ENCODE measurements around the gene ERG.

The ERG gene

GRCh38 chr21:38358666-38359065, 139.6 kb downstream of the ERG start:
- no peak for DNase-seq (ENCODE audit: low read depth in 2 of 2)

- no peak for DNase-seq (ENCODE audit: low read depth in 2 of 2)
Measured at GRCh38 chr21:38358098-38358497, 140.2 kb downstream of the ERG start.

GRCh38 chr21:38356883-38357625, 141.2 kb downstream of the ERG start:
- DNase-seq (ENCODE audit: low read depth in 2 of 2), result no peak

- peak; percentile 31 to 33 for DNase-seq (ENCODE audit: low read depth in 2 of 2)
Measured at GRCh38 chr21:38355992-38356781, 142.1 kb downstream of the ERG start.

GRCh38 chr21:38355353-38355752, 142.9 kb downstream of the ERG start:
- DNase-seq (ENCODE audit: low read depth in 2 of 2), result no peak

GRCh38 chr21:38354746-38355145, 143.5 kb downstream of the ERG start:
- no peak for DNase-seq (ENCODE audit: low read depth in 2 of 2)

GRCh38 chr21:38354231-38354630, 144.0 kb downstream of the ERG start:
- DNase-seq (ENCODE audit: low read depth in 2 of 2), result no peak

GRCh38 chr21:38352536-38353219, 145.6 kb downstream of the ERG start:
- DNase-seq (ENCODE audit: low read depth in 2 of 2), result no peak

- DNase-seq (ENCODE audit: low read depth in 2 of 2), result no peak
Measured at GRCh38 chr21:38351961-38352521, 146.2 kb downstream of the ERG start.

GRCh38 chr21:38351176-38351959, 146.9 kb downstream of the ERG start:
- no peak for DNase-seq (ENCODE audit: low read depth in 2 of 2)

- no peak for DNase-seq (ENCODE audit: low read depth in 2 of 2)
Measured at GRCh38 chr21:38350684-38351083, 147.6 kb downstream of the ERG start.

GRCh38 chr21:38349977-38350376, 148.3 kb downstream of the ERG start:
- DNase-seq (ENCODE audit: low read depth in 2 of 2), result no peak

- DNase-seq (ENCODE audit: low read depth in 2 of 2), result no peak
Measured at GRCh38 chr21:38349111-38349746, 149.0 kb downstream of the ERG start.

- DNase-seq (ENCODE audit: low read depth in 2 of 2), result no peak
Measured at GRCh38 chr21:38346286-38346685, 152.0 kb downstream of the ERG start.

- DNase-seq (ENCODE audit: low read depth in 2 of 2), result no peak
Measured at GRCh38 chr21:38343691-38344090, 154.6 kb downstream of the ERG start.

- no peak for DNase-seq (ENCODE audit: low read depth in 2 of 2)
Measured at GRCh38 chr21:38342739-38343138, 155.5 kb downstream of the ERG start.

GRCh38 chr21:38341546-38342012, 156.7 kb downstream of the ERG start:
- DNase-seq (ENCODE audit: low read depth in 2 of 2), result no peak

GRCh38 chr21:38340131-38340530, 158.1 kb downstream of the ERG start:
- no peak for DNase-seq (ENCODE audit: low read depth in 2 of 2)

GRCh38 chr21:38337793-38338192, 160.5 kb downstream of the ERG start:
- DNase-seq (ENCODE audit: low read depth in 2 of 2), result no peak

- no peak for DNase-seq (ENCODE audit: low read depth in 2 of 2)
Measured at GRCh38 chr21:38334866-38335265, 163.4 kb downstream of the ERG start.
